Measurements from ENCODE around the gene SLC22A23.

GRCh38 chr6:3444276-3445088 is 12.4 kb downstream of the SLC22A23 start:
- TF ChIP-seq POLR2A (IDR thresholded peaks at IDR 0.05) (no peak), POLR2AphosphoS5 (IDR thresholded peaks at IDR 0.05) (no peak)

Measured in gastroesophageal sphincter (tissue), 2 donors.